Heart right ventricle (tissue), 16 donors: ENCODE data around the gene CNTFR. TPM values are rescaled to one million over a fixed set of nuclear protein-coding genes. Genes with fewer than 3 reads are reported as not detected.

Experiments used
- ATAC-seq, 8 donors: fragments of 200-7000 bp; cut with Tn5 transposase; one replicate each; pipeline ENCODE4 v1.9.1; 2020; ENCODE audit warnings: mild to moderate bottlenecking in 8 of 8, moderate library complexity in 8 of 8, moderate number of reproducible peaks in 1 of 8
- DNase-seq, 2 donors: peaks; one replicate each; pipeline ENCODE4 v3.0.0-alpha.2; 2020
- H3K27ac ChIP-seq, 10 donors: fragments of 200-600 bp; sonication (generic) in 2 of 10; one replicate each; pipeline versions ENCODE4 v1.5.0 to v1.8.0; 2020 to 2022; ENCODE audit warnings: mild to moderate bottlenecking in 3 of 10
- H3K27me3 ChIP-seq, 7 donors: fragments of 200-600 bp; one replicate each; pipeline ENCODE4 v1.8.0; 2021 to 2022; ENCODE audit warnings: mild to moderate bottlenecking in 2 of 7
- H3K36me3 ChIP-seq, 9 donors: fragments of 200-600 bp; sonication (generic) in 1 of 9; one replicate each; pipeline versions ENCODE4 v1.5.0 to v1.8.0; 2020 to 2022; ENCODE audit warnings: mild to moderate bottlenecking in 2 of 9
- H3K4me1 ChIP-seq, 9 donors: fragments of 200-600 bp; sonication (generic) in 1 of 9; one replicate each; pipeline versions ENCODE4 v1.5.0 to v1.8.0; 2020 to 2022; ENCODE audit warnings: mild to moderate bottlenecking in 4 of 9
- H3K4me3 ChIP-seq, 10 donors: fragments of 200-600 bp; sonication (generic) in 2 of 10; one replicate each; pipeline versions ENCODE4 v1.5.0 to v1.8.0; 2020 to 2022; ENCODE audit warnings: mild to moderate bottlenecking in 7 of 10, moderate library complexity in 2 of 10
- H3K9me3 ChIP-seq, 11 donors: fragments of 200-600 bp in 10 of 11; sonication (generic) in 2 of 11; one replicate each; pipeline versions ENCODE4 v1.5.0 to v1.8.0; 2013 to 2022; ENCODE audit warnings: mild to moderate bottlenecking in 2 of 11, control low read depth in 1 of 11, moderate library complexity in 1 of 11
- WGBS, 2 donors: extraction: QIAGEN DNeasy Blood & Tissue Kit; methylation state at CpG; one replicate each; pipeline ENCODE4 v1.1.7; 2013; ENCODE audit warnings: inconsistent platforms in 1 of 2; 5-methylcytosine and 5-hydroxymethylcytosine counted together
- intact Hi-C, 10 donors: fragments of 100-400 bp; cut with DNase I; formaldehyde crosslinking; loops; one replicate each; pipeline versions ENCODE4 v1.11.1 to v1.14.2; 2022
- polyA plus RNA-seq, 2 donors: library from polyadenylated mRNA; stranded (reverse); fragments of 200-250 nt; gene quantifications; one replicate each; pipeline ENCODE4 v1.2.3, GENCODE V29; 2013
- total RNA-seq, 10 donors: library from RNA; stranded (reverse); fragmentation: NEBNext Ultra II Directional in 3 of 10; extraction: Animal tissue kit (Norgen Biotek cat#: 25700) in 3 of 10; gene quantifications; one replicate each; pipeline versions ENCODE4 v1.2.1 to v1.2.4, GENCODE V29; 2021 to 2023
- TF ChIP-seq, protein P1 (sequence below), 9 donors: fragments of 200-600 bp; sonication (generic) in 2 of 9; IDR thresholded peaks; one replicate each; pipeline versions ENCODE4 v1.5.0 to v1.8.0; 2021 to 2022; ENCODE audit warnings: antibody characterized with exemption in 9 of 9, mild to moderate bottlenecking in 5 of 9, moderate library complexity in 1 of 9
- donor health status: Arrhythmogenic right ventricular cardiomyopathy.
- donor health status: ischemic (EF 13 %, LVEDD 7.1; RV severe dilation, severe dysfunction).
- donor health status: healthy with polysubstance abuse.
- donor health status: DM: no; HTN: yes; CAD: no.
- donor health status: DM: no; HTN: no; CAD: no.
- donor health status: ischemic (EF 25% LVEDD 6.9; RV normal size, moderate dysfunction).
- donor health status: ischemic (EF 25% LVEDD 5.7; RV mildly dilated, moderate dysfunction).
- donor health status: healthy.
- donor health status: DM: yes; HTN: yes; CAD: no.
- donor health status: Ischemic cardiomyopathy.
- donor health status: ischemic (EF 35%, LVEDD 5.7; RV mildly dilated, moderate dysfunction).
- donor health status: nonischemic (EF 11% LVEDD 7.7; RV severe dilation, severe dysfunction).
- donor health status: DM: yes; HTN: yes; CAD: no.
- donor health status: PGD.
- donor health status: ischemic (EF 29% LVEDD 5.4; RV normal size, mild dysfunction).
- donor health status: nonischemic (EF 23%, LVEDD 6.1; RV moderate dilation, normal function).

Gene CNTFR
- total and polyA plus RNA-seq, 12 donors = 0.76 to 6.2 (median 2.9) TPM

DNA sequence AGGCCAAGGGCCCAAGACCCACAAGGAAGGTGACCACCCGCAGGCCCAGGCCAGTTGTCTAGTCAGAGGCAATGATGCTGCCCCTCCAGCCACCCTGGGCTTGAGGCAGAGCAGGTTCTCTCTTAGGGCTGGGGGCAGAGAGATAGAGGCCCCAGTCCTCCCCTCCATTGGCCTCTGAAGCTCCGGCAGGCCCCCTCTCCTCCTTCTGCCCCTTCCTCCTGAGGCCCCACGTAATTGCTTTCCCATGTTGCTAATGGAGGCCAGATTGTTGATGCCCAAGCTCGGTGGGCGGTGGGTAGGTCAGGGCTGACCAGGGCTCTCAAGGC lies 40.2 kb downstream of the CNTFR start:
- H3K4me3 ChIP-seq = no peak overlapping the region
- ATAC-seq (no peak), DNase-seq (no peak)
- H3K27me3 ChIP-seq = peaks cover 0 to 9% (median 3%) of the 10 kb centered on the region in 7 donors
- peaks cover 0 to 6% (median 0%) of the 10 kb centered on the region in 9 donors for H3K4me1 ChIP-seq
- H3K9me3 ChIP-seq = no peaks in the 10 kb centered on the region
- WGBS, 2 donors = 89 to 90% methylated on average over 5 of the region's 5 CpGs
- intact Hi-C loops = loop anchor here in 8 of 10 donors (1.0 to 5.0 kb wide), 7 partner anchors 41 to 147 kb away; no protein-coding TSS in a partner anchor
- H3K27ac ChIP-seq = no peak overlapping the region
- TF ChIP-seq, protein P1, sequence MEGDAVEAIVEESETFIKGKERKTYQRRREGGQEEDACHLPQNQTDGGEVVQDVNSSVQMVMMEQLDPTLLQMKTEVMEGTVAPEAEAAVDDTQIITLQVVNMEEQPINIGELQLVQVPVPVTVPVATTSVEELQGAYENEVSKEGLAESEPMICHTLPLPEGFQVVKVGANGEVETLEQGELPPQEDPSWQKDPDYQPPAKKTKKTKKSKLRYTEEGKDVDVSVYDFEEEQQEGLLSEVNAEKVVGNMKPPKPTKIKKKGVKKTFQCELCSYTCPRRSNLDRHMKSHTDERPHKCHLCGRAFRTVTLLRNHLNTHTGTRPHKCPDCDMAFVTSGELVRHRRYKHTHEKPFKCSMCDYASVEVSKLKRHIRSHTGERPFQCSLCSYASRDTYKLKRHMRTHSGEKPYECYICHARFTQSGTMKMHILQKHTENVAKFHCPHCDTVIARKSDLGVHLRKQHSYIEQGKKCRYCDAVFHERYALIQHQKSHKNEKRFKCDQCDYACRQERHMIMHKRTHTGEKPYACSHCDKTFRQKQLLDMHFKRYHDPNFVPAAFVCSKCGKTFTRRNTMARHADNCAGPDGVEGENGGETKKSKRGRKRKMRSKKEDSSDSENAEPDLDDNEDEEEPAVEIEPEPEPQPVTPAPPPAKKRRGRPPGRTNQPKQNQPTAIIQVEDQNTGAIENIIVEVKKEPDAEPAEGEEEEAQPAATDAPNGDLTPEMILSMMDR (IDR thresholded peaks at IDR 0.05) = no peak
- H3K36me3 ChIP-seq = no peaks in the 10 kb centered on the region

GRCh38 chr9:34547960-34548611 lies 41.4 kb downstream of the CNTFR start:
- no peak overlapping the region for H3K27ac ChIP-seq
- ATAC-seq (peak; percentile 85 to 95 (median 91)), DNase-seq (peak; percentile 69 to 77)
- TF ChIP-seq, protein P1 (IDR thresholded peaks at IDR 0.05) = peak; percentile 60 to 93 (median 85)
- H3K9me3 ChIP-seq = no peaks in the 10 kb centered on the region
- peaks cover 0 to 9% (median 3%) of the 10 kb centered on the region in 7 donors for H3K27me3 ChIP-seq
- intact Hi-C loops = loop anchor here (1.0 to 5.0 kb wide), 8 partner anchors 43 to 146 kb away; no protein-coding TSS in a partner anchor
- 6 to 10% methylated on average over 13 of the region's 13 CpGs for WGBS, 2 donors
- H3K4me1 ChIP-seq = peaks cover 0 to 6% (median 0%) of the 10 kb centered on the region in 9 donors
- H3K4me3 ChIP-seq = no peak overlapping the region
- H3K36me3 ChIP-seq = no peaks in the 10 kb centered on the region

- TF ChIP-seq, protein P1 (IDR thresholded peaks at IDR 0.05) = peak; percentile 44 to 72 (median 67)
- intact Hi-C loops = loop anchor here in 5 of 10 donors (1.0 to 5.0 kb wide), 6 partner anchors 44 to 145 kb away; no protein-coding TSS in a partner anchor
- Histone ChIP-seq H3K4me1 (peaks cover 0 to 6% (median 0%) of the 10 kb centered on the region in 9 donors), H3K27me3 (peaks cover 0 to 9% (median 3%) of the 10 kb centered on the region in 7 donors), H3K36me3 (no peaks in the 10 kb centered on the region), H3K4me3 (no peak overlapping the region), H3K27ac (no peak overlapping the region), H3K9me3 (no peaks in the 10 kb centered on the region)
- 61 to 62% methylated on average over 16 of the region's 16 CpGs for WGBS, 2 donors
- DNase-seq (peak; percentile 56 to 64), ATAC-seq (peak; percentile 44 to 78 (median 68))
These were observed 42.4 kb downstream of the CNTFR start for GRCh38 chr9:34546834-34547827.
